HepG2 (cell line): ENCODE measurements around the gene JMJD8. TPM values are rescaled to one million over a fixed set of nuclear protein-coding genes. Genes with fewer than 3 reads are reported as not detected.
A peak's percentile ranks its signal among the peaks of the same experiment; 100 is the strongest.

ENCODE experiments used
- FOXO1 ChIP-seq: sonication (generic); formaldehyde crosslinking; IDR thresholded peaks from 2 replicates; pipeline ENCODE4 v1.4.0; 2020; ENCODE audit warnings: missing genetic modification reagents
- GFI1 ChIP-seq: sonication (generic); formaldehyde crosslinking; IDR thresholded peaks from 2 replicates; pipeline ENCODE4 v1.5.0; 2020; ENCODE audit warnings: missing genetic modification reagents, mild to moderate bottlenecking, borderline replicate concordance
- GPN1 ChIP-seq: sonication (generic); formaldehyde crosslinking; IDR thresholded peaks from 2 replicates; pipeline ENCODE4 v1.5.1; 2020; ENCODE audit warnings: missing genetic modification reagents, borderline replicate concordance
- PAXIP1 ChIP-seq: sonication (generic); formaldehyde crosslinking; conservative IDR thresholded peaks from 2 replicates; pipeline ENCODE4 v1.4.0; 2020; ENCODE audit warnings: mild to moderate bottlenecking, missing genetic modification reagents, moderate library complexity
- YY1 ChIP-seq: IDR thresholded peaks from 2 replicates; pipeline ENCODE4 v1.6.1; 2011; ENCODE audit warnings: low read length, low read depth, moderate library complexity, mild to moderate bottlenecking; ENCODE audit not compliant: insufficient read depth, insufficient replicate concordance
- ZBTB20 ChIP-seq: sonication (generic); formaldehyde crosslinking; IDR thresholded peaks from 2 replicates; pipeline ENCODE4 v1.8.1; 2023; ENCODE audit warnings: missing genetic modification reagents, low read depth, mild to moderate bottlenecking, borderline replicate concordance
- ZBTB43 ChIP-seq: sonication (generic); formaldehyde crosslinking; conservative IDR thresholded peaks from 2 replicates; pipeline ENCODE4 v1.4.0; 2020; ENCODE audit warnings: missing genetic modification reagents
- ZMYM3 ChIP-seq: sonication (generic); formaldehyde crosslinking; IDR thresholded peaks from 2 replicates; pipeline ENCODE4 v1.5.1; 2020; ENCODE audit warnings: mild to moderate bottlenecking, missing genetic modification reagents
- ZNF556 ChIP-seq: sonication (generic); formaldehyde crosslinking; IDR thresholded peaks from 2 replicates; pipeline ENCODE4 v1.4.0; 2020; ENCODE audit warnings: mild to moderate bottlenecking, missing genetic modification reagents, borderline replicate concordance
- ZNF605 ChIP-seq: sonication (generic); formaldehyde crosslinking; IDR thresholded peaks from 2 replicates; pipeline ENCODE4 v1.8.0; 2022; ENCODE audit warnings: mild to moderate bottlenecking, missing genetic modification reagents
- polyA plus RNA-seq, 8 experiments: library from polyadenylated mRNA; depleted of rRNA in 3 of 8; stranded (reverse) in 7 of 8; unstranded in 1 of 8; fragments of >200 nt; fragmentation: Illumina TruSeq in 4 of 8; extraction: Trizol in 4 of 8; gene quantifications; 2 replicates each; pipeline versions ENCODE4 v1.2.1 to v1.2.3, GENCODE V29; 2011 to 2016; ENCODE audit warnings: low read depth in 4 of 8, missing spikeins in 1 of 8, mixed read lengths in 1 of 8; ENCODE audit not compliant: insufficient read depth in 1 of 8
- total RNA-seq, 5 experiments: library from RNA; depleted of rRNA; stranded (reverse); fragments of >200 nt; fragmentation: Illumina TruSeq; extraction: Trizol; gene quantifications; 2 replicates each; pipeline ENCODE4 v1.2.3, GENCODE V29; 2016; ENCODE audit warnings: low read depth in 1 of 5
- TF ChIP-seq, protein P1 (sequence below): sonication (generic); formaldehyde crosslinking; IDR thresholded peaks from 2 replicates; pipeline ENCODE4 v1.5.0; 2020; ENCODE audit warnings: mild to moderate bottlenecking, missing genetic modification reagents
- TF ChIP-seq, protein P2 (sequence below): IDR thresholded peaks from 2 replicates; pipeline ENCODE4 v1.6.1; 2016; ENCODE audit warnings: mild to moderate bottlenecking
- TF ChIP-seq, protein P3 (sequence below): sonication (generic); formaldehyde crosslinking; IDR thresholded peaks from 2 replicates; pipeline ENCODE4 v1.4.0; 2020; ENCODE audit warnings: mild to moderate bottlenecking, missing genetic modification reagents
- TF ChIP-seq, protein P4 (sequence below): IDR thresholded peaks from 2 replicates; pipeline ENCODE4 v1.6.1; 2018; ENCODE audit warnings: missing genetic modification reagents

The JMJD8 gene
- total and polyA plus RNA-seq, 2 of the 13 experiments (the other 11 are each of a cell fraction or from before 2014, with no cell fraction given), result 2.6 to 11.8 TPM

- TF ChIP-seq PAXIP1 (CRISPR knock-in tag), result peak; percentile 30; the same call in 1 of the 2 replicates
- TF ChIP-seq ZMYM3 (CRISPR knock-in tag), result peak; percentile 55; the same call in 1 of the 2 replicates
- TF ChIP-seq, protein P1, sequence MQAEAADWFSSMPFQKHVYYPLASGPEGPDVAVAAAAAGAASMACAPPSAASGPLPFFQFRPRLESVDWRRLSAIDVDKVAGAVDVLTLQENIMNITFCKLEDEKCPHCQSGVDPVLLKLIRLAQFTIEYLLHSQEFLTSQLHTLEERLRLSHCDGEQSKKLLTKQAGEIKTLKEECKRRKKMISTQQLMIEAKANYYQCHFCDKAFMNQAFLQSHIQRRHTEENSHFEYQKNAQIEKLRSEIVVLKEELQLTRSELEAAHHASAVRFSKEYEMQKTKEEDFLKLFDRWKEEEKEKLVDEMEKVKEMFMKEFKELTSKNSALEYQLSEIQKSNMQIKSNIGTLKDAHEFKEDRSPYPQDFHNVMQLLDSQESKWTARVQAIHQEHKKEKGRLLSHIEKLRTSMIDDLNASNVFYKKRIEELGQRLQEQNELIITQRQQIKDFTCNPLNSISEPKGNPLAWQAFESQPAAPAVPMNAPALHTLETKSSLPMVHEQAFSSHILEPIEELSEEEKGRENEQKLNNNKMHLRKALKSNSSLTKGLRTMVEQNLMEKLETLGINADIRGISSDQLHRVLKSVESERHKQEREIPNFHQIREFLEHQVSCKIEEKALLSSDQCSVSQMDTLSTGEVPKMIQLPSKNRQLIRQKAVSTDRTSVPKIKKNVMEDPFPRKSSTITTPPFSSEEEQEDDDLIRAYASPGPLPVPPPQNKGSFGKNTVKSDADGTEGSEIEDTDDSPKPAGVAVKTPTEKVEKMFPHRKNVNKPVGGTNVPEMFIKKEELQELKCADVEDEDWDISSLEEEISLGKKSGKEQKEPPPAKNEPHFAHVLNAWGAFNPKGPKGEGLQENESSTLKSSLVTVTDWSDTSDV, result no peak
- TF ChIP-seq, protein P2, sequence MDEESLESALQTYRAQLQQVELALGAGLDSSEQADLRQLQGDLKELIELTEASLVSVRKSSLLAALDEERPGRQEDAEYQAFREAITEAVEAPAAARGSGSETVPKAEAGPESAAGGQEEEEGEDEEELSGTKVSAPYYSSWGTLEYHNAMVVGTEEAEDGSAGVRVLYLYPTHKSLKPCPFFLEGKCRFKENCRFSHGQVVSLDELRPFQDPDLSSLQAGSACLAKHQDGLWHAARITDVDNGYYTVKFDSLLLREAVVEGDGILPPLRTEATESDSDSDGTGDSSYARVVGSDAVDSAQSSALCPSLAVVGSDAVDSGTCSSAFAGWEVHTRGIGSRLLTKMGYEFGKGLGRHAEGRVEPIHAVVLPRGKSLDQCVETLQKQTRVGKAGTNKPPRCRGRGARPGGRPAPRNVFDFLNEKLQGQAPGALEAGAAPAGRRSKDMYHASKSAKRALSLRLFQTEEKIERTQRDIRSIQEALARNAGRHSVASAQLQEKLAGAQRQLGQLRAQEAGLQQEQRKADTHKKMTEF (CRISPR knock-in tag), result peak; percentile 22; the same call in 1 of the 2 replicates
- 0 out of 2 replicates have a peak, but pooled peaks have one; percentile 75 for TF ChIP-seq ZNF556 (CRISPR knock-in tag)
- peak; percentile 68; the same call in 1 of the 2 replicates for TF ChIP-seq ZBTB43 (CRISPR knock-in tag)
- TF ChIP-seq ZNF605 (CRISPR knock-in tag), result peak; percentile 22; the same call in 1 of the 2 replicates
- TF ChIP-seq GPN1 (CRISPR knock-in tag), result no peak
- peak; percentile 5; the same call in 1 of the 2 replicates for TF ChIP-seq FOXO1
- peak; percentile 90 for TF ChIP-seq YY1
- 0 out of 2 replicates have a peak, but pooled peaks have one; percentile 37 for TF ChIP-seq GFI1 (CRISPR knock-in tag)
- TF ChIP-seq, protein P3, sequence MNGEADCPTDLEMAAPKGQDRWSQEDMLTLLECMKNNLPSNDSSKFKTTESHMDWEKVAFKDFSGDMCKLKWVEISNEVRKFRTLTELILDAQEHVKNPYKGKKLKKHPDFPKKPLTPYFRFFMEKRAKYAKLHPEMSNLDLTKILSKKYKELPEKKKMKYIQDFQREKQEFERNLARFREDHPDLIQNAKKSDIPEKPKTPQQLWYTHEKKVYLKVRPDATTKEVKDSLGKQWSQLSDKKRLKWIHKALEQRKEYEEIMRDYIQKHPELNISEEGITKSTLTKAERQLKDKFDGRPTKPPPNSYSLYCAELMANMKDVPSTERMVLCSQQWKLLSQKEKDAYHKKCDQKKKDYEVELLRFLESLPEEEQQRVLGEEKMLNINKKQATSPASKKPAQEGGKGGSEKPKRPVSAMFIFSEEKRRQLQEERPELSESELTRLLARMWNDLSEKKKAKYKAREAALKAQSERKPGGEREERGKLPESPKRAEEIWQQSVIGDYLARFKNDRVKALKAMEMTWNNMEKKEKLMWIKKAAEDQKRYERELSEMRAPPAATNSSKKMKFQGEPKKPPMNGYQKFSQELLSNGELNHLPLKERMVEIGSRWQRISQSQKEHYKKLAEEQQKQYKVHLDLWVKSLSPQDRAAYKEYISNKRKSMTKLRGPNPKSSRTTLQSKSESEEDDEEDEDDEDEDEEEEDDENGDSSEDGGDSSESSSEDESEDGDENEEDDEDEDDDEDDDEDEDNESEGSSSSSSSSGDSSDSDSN, result peak; percentile 52; the same call in 1 of the 2 replicates
- TF ChIP-seq, protein P4, sequence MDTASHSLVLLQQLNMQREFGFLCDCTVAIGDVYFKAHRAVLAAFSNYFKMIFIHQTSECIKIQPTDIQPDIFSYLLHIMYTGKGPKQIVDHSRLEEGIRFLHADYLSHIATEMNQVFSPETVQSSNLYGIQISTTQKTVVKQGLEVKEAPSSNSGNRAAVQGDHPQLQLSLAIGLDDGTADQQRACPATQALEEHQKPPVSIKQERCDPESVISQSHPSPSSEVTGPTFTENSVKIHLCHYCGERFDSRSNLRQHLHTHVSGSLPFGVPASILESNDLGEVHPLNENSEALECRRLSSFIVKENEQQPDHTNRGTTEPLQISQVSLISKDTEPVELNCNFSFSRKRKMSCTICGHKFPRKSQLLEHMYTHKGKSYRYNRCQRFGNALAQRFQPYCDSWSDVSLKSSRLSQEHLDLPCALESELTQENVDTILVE, result no peak; the same call in 1 of the 2 replicates
- TF ChIP-seq ZBTB20 (CRISPR knock-in tag), result no peak
These were observed 42.6 kb downstream of the JMJD8 start, which contains the start of gene MCRIP2 (continued) for GRCh38 chr16:641326-642188.
